AG09309 (cell line): ENCODE measurements around the gene GLP1R.

Experiments
- DNase-seq: peaks from one replicate; pipeline ENCODE4 v3.0.0-alpha.2; 2010; ENCODE audit warnings: low read depth
- H3K4me3 ChIP-seq: 2 replicates; pipeline ENCODE4 v1.5.1; 2011; ENCODE audit warnings: mild to moderate bottlenecking, low read depth, low read length, moderate library complexity; ENCODE audit not compliant: control insufficient read depth
- CTCF ChIP-seq: IDR thresholded peaks from 2 replicates; pipeline ENCODE4 v1.5.1; 2011; ENCODE audit warnings: mild to moderate bottlenecking, low read depth, low read length, inconsistent platforms; ENCODE audit not compliant: insufficient read depth, control insufficient read depth; ENCODE audit errors: missing control alignments

GLP1R gene

GRCh38 chr6:39061588-39061987, 13.0 kb downstream of the GLP1R start:
- TF ChIP-seq CTCF, result no peak
- no peak for DNase-seq
- H3K4me3 ChIP-seq, result no peak overlapping the region

- no peak for DNase-seq
- TF ChIP-seq CTCF, result no peak
- no peak overlapping the region for H3K4me3 ChIP-seq
These were observed 13.6 kb downstream of the GLP1R start for GRCh38 chr6:39062014-39062740.

- no peak overlapping the region for H3K4me3 ChIP-seq
- DNase-seq, result no peak
- no peak for TF ChIP-seq CTCF
These were observed 14.9 kb downstream of the GLP1R start for GRCh38 chr6:39063526-39063925.

- no peak overlapping the region for H3K4me3 ChIP-seq
- no peak for TF ChIP-seq CTCF
- DNase-seq, result no peak
These were observed 17.0 kb downstream of the GLP1R start for GRCh38 chr6:39065561-39065960.

- no peak for TF ChIP-seq CTCF
- H3K4me3 ChIP-seq, result no peak overlapping the region
- no peak for DNase-seq
These were observed 19.8 kb downstream of the GLP1R start for GRCh38 chr6:39068391-39068790.

GRCh38 chr6:39072830-39073229, 24.2 kb downstream of the GLP1R start:
- no peak for TF ChIP-seq CTCF

More at GRCh38 chr6:39072830-39073229, 24.2 kb downstream of the GLP1R start:
- DNase-seq, result no peak
- no peak overlapping the region for H3K4me3 ChIP-seq
